Hematopoietic multipotent progenitor cell treated with erythropoietin and hydrocortisone succinate and interleukin-3 and kit ligand, for 4 days (in vitro differentiated cells): ENCODE data around the gene TGFBR3L.

Experiments used
- DNase-seq: peaks from one replicate; pipeline ENCODE4 v3.0.0-alpha.2; 2015

Gene TGFBR3L

DNA sequence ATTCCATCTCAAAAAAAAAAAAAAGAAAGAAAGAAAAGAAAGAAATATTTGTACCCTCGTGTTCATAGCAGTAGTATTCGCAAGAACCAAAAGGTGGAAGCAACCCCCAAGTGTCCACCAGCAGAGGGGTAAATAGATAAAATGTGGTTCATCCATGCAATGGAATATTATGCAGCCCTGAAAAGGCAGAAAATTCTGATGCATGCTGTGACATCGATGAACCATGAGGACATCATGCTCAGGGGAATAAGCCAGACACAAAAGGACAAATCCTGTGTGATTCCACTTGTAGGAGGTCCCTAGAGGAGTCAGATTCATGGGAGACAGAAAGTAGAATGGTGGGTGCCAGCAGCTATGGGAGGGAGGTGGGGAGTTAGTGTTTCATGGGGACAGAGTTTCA is 32.7 kb upstream of the TGFBR3L start:
- no peak for DNase-seq

DNA sequence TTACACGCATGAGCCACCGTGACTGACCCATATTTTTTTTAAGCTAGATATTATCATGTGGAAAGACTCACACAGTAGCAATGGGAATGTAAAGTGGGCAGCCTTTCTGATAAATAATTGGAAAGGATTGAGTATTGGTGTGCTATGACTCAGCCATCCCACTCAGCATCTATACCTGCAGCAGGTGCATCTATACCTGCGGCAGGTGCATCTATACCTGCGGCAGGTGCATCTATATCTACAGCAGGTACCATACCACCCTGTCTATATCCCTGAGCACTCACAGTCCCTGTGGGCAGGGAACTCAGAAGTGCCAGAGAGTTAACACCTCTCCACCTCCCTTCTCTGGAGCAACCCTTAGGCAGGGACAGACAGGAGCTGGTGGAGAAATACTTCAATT is 31.5 kb upstream of the TGFBR3L start:
- DNase-seq = no peak

DNA sequence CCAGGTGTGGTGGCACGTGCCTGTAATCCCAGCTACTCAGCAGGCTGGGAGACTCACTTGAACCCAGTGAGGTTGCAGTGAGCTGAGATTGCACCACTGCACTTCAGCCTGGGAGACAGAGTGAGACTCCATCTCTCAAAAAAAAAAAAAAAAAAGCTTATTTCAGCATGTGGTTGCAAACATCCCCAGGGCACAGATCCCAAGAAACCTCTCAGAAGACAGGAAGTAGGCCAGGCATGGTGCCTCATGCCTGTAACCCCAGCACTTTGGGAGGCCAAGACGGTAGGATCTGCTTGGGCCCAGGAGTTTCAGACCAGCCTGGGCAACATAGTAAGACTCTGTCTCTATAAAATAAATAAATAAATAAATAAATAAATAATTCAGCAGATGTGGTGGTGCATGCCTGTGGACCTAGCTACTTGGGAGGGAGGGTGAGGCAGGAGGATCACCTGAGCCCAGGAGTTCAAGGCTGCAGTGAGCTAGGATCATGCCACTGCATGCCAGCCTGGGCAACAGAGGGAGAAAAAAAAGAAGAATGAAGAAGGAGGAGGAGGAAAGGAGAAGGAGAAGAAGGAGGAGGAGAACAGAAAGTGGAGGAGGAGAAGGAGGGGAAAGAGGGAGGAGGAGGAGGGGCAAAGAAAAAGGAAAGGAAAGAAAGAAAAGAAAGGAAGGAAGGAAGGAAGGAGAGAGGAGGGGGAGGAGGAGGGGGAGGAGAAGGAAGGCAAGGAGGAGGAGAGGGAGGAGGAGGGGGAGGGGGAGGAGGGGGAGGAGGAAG is 30.6 kb upstream of the TGFBR3L start:
- DNase-seq = no peak

DNA sequence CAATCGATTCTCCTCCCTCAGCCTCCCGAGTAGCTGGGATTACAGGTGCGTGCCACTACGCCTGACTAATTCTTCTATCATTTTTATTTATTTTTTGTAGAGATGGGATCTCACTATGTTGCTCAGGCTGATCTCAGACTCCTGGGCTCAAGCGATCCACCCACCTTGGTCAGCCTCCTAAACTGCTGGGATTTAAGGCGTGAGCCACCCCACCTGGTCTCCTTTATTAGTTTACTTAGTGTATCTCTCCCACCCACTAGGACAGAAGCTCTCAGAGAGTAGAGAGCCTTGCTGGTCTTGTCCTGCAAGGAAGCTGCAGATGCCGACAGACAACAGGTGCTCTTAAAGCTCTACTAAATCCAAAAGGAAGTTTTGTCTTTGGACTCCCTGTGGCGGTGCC is 28.8 kb upstream of the TGFBR3L start:
- DNase-seq = no peak

DNA sequence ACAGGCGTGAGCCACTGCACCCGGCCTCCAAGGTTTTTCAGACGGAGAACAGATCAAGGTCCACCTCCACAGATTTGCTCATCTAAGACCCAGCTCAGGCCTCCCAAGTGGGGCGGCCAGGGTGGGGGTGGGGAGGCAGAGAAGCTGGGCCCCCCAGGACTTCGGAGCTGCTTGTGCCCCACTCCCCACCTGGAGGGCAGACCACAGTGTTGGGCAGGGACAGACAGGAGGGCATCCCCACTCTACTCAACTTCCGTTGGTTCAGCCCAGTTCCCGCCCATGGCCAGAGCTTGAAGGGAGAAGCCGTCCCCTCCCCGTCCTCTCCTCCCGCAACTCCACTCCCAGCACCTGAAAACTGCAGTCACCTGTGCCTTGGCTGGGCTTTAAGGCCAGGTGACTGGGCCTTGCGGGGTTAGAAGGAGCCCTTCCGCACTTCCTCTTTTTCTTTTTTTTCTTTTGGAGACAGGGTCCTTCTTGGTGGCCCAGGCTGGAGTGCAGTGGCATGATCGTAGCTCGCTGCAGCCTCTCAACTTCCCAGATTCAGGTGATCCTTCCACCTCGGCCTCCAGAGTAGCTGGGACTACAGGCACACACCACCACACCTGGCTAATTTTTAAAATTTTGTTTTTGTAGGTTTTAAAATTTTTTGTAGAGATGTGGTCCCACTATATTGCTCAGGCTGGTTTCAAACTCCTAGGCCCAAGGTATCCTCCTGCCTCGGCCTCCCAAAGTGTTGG is 27.1 kb upstream of the TGFBR3L start:
- no peak for DNase-seq

DNA sequence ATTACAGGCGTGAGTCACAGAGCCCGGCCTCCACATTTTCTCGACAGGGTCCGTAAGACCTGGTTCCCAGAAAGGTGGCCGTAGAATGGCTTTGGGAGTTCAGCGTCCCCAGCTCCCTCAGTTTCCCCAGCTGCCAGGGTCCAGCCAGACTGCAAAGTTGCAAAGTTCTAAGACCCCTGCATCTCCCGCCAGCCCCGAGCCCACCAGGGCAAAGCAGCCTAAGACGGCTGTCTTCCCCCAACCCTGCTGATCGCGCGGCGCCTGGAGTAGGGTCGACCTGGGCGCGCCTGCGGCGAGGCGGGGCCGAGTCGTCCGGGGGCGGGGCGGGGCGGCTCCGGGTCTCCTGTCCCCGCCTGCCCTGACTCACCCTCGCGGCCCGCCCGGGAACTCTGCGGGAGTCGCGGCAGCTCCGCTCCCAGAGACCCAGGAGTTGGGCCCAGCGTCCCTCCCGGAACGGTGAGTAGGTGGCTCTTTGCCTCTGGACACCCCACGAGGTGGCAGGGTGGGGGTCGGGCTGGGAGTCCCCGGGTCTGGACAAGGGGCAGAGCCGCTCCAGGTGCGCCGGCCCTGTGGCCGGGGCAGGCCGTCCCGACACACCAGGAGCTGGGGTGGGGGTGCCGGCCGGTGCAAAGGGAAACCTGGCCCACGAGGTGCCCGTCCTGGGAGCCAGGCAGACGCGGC is 26.3 kb upstream of the TGFBR3L start, which contains the start of gene LRRC8E:
Gene LRRC8E (plus strand): TSS at position 366 of the 681 bp plus-strand sequence. CDS start 7,094 bp downstream, outside the sequence.
- peak; percentile 74 for DNase-seq

DNA sequence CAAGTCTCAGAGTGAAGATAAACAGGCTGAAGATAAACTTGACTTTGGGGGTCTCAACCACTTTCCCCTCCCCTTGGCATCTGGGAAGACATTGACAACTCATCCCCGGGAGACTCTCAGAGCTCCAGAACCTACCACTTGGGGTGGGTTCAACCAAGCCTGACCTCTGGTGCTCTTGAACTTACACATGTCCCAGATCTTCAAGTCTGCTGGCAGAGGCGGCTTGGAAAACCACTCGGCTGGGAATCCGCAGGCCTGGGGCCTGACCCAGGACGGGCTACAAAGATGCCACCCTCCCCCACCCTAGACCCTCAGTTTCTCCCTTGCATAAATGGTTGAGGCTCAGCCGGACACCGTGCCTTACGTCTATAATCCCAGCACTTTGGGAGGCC is 25.8 kb upstream of the TGFBR3L start:
- no peak for DNase-seq

DNA sequence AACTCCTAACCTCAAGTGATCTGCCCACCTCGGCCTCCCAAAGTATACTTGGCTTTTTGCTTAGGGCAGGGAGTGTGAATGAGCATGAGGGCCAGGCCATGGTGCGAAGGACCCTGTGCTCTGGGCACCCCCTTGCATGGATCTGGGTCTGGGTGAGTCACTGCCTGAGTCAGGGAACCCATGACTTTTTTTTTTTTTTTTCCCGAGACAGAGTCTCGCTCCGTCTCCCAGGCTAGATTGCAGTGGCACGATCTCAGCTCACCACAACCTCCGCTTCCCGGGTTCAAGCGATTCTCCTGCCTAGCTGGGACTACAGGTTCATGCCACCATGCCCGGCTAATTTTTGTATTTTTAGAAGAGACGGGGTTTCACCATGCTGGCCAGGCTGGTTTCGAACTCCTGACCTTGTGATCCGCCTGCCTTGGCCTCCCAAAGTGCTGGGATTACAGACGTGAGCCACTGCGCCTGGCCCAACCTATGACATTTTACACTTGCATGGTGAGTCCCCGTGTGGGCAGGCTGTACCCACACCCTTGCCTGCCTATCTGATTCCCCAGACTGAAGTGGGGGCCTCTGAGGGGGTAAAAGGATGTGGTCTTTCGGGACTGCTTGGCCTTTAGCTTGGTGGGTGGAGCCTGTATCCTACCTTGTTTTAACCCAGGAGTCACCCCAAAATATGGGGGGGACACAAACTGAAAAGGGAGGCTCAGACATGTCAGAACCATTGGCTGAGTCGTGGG is 21.1 kb upstream of the TGFBR3L start:
- DNase-seq = peak; percentile 66

DNA sequence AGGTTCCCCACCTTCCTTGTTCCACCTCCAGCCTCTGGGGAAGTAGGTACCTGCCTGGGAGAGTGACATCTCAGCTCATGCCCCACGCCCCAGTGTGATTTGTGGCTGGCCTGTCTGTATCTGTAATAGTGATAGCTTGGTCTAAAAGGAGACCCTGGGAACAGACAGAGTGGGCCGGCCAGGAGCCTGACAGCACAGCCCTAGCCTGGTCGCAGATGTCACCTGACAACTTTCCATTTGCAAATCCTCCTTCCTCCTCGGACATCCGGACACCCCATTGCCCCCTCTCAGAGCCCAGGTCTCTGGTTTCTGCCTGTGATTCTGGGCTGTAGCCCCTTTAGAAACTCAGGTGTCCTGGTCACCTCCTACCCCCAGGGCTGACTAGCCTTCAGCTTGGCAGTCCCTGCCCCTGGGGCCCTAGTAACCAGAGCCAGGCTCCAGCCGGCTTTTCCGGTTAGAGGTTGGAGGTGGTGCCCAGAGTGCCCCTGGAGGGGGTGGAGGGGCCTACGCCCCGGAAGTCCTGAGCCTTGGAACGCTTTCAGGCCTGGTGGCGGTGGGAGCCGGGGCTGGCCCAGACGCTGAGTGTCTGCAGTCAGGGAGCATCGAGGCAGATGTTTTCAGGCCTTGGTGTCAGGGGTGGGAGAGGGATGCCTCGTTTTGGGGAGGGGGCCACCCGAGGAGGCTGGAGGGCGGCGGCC is 19.9 kb upstream of the TGFBR3L start:
- no peak for DNase-seq

DNA sequence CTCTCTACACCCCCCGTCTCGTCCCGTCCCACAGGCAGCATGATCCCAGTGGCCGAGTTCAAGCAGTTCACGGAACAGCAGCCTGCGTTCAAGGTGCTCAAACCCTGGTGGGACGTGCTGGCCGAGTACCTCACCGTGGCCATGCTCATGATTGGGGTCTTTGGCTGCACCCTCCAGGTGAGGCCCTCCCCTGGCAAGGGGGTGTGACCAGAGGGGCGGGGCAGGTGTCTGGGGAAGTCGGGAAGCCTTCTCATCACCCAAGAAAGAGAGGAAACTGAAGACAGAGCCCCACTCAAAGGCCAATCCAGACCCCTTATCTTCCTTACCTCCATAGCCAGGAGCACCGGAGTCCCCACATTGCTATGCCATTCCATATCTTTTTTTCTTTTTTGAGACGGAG is 19.1 kb upstream of the TGFBR3L start:
- DNase-seq = no peak

DNA sequence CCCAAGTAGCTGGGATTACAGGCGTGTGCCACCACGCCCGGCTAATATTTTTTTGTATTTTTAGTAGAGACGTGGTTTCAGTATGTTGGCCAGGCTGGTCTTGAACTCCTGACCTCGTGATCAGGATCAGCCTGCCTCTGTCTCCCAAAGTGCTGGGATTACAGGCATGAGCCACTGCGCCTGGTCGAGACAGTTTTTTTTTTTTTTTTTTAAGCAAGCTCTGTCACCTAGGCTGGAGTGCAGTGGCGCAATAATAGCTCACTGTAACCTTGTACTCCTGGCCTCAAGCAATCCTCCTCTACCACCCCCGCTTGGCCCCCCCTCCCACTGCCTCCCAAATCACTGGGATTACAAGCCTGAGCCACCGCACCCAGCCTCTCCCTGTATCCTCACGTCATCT is 17.3 kb upstream of the TGFBR3L start:
- DNase-seq = no peak

DNA sequence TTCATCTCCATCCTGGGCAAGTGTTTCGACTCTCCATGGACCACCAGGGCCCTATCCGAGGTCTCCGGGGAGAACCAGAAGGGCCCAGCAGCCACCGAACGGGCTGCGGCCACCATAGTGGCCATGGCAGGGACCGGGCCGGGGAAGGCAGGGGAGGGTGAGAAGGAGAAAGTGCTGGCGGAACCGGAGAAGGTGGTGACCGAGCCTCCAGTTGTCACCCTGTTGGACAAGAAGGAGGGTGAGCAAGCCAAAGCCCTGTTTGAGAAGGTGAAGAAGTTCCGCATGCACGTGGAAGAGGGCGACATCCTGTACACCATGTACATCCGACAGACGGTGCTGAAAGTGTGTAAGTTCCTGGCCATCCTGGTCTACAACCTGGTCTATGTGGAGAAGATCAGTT is 15.7 kb upstream of the TGFBR3L start:
- DNase-seq = no peak

DNA sequence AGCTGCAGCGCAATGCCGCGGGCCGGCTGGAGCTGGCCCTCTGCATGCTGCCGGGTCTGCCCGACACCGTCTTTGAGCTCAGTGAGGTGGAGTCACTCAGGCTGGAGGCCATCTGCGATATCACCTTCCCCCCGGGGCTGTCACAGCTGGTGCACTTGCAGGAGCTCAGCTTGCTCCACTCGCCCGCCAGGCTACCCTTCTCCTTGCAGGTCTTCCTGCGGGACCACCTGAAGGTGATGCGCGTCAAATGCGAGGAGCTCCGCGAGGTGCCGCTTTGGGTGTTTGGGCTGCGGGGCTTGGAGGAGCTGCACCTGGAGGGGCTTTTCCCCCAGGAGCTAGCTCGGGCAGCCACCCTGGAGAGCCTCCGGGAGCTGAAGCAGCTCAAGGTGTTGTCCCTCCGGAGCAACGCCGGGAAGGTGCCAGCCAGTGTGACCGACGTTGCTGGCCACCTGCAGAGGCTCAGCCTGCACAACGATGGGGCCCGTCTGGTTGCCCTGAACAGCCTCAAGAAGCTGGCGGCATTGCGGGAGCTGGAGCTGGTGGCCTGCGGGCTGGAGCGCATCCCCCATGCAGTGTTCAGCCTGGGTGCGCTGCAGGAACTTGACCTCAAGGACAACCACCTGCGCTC is 14.8 kb upstream of the TGFBR3L start:
- DNase-seq = no peak

DNA sequence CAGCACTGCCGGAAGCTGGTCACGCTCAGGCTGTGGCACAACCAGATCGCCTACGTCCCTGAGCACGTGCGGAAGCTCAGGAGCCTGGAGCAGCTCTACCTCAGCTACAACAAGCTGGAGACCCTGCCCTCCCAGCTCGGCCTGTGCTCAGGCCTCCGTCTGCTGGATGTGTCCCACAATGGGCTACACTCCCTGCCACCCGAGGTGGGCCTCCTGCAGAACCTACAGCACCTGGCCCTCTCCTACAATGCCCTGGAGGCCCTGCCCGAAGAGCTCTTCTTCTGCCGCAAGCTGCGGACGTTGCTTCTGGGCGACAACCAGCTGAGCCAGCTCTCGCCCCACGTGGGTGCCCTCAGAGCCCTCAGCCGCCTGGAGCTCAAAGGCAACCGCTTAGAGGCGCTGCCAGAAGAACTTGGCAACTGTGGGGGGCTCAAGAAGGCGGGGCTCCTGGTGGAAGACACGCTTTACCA is 14.2 kb upstream of the TGFBR3L start:
- DNase-seq = no peak

DNA sequence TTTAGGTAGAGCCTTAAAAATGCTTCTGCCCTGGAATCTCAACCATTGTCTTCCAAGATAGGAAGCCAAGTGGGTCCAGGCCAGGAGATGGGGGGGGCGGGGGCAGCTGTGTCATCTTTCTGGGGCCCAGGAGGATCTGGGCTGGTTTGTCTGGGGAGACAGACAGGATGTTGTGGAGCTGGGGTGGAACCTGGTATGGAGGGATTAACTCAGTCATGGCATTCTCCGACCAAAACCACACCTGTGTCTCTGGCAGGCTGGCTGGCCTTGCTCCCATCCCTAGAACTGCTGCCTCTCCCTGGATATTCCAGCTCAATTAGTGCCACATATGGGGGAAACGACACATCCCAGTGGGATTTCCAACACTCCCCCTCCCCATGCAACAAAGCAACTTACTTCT is 13.7 kb upstream of the TGFBR3L start:
- no peak for DNase-seq

DNA sequence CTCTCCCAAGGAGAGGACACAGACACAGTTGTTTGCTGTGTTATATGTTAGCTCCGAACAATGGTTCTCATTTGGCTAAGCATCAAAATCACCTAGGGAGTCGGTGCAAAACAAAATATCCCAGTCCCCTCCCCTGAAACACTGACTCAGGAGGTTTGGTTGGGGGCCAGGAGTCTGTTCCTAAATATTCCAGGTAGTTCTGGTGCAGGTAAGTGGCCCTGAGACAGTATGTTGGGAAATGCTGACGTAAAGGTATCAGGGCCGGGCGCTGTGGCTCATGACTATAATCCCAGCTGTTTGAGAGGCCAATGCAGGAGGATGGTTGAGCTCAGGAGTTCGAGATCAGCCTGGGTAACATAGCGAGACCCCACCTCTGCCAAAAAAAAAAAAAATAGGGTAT is 13.3 kb upstream of the TGFBR3L start:
- DNase-seq = no peak

DNA sequence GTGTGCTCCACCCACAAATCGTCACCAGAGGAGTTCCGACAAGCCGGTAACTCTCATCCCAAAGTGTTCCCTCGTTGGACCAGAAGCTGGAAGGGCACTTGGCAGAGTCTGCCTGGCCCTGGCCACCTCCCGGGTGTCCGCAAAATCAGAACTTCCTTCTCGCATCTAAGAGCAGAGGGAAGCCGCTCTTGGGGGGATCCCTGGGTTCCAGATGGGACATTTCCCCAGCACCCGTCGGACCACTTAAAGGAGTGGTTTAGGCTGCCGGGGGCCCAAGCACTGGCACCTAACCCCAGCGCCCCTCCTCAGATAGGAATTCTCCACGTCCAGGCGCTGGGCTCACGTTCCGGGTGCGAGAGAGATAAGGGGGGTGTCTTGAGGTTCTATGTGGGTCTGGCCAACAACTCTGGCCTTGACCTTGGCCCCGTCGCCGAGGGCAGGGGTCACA is 11.8 kb upstream of the TGFBR3L start:
- no peak for DNase-seq

DNA sequence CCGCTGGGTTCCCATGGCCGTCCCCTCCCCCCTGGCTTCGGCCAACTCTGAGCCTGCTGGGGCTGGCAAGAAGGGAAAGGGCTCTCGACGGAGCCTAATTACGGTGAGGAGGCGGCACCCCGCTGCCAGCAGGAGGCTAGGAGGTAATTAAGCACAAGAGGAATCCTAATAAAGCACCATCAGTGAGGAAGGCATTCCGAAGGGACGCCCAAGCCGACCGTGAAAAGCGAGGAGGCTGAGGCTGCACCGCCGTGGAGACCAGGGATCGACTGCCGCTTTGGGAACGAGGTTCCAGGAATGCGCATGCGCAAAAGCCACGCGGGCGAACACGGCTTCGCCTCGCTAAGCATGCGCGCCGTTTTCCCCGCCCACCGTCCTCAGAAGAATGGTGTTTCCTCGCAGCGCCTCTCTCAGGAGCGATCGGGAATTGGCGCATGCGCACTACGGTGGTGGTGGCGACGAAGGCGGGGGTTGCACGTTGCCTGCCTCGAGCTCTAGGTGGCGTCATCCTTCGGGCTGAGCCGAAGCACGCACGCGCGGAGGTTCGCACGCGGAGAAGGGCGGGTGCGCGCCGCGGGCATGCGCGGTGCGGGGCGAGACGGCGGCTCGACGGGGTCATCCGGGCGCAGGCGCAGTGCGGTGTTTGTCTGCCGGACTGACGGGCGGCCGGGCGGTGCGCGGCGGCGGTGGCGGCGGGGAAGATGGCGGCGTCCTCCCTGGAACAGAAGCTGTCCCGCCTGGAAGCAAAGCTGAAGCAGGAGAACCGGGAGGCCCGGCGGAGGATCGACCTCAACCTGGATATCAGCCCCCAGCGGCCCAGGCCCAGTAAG is 11.2 kb upstream of the TGFBR3L start, which contains the start of gene MAP2K7:
Gene MAP2K7 (plus strand): TSS at position 634 of the 830 bp plus-strand sequence. CDS start 68 bp downstream, at position 702.
- peak; percentile 100 for DNase-seq

DNA sequence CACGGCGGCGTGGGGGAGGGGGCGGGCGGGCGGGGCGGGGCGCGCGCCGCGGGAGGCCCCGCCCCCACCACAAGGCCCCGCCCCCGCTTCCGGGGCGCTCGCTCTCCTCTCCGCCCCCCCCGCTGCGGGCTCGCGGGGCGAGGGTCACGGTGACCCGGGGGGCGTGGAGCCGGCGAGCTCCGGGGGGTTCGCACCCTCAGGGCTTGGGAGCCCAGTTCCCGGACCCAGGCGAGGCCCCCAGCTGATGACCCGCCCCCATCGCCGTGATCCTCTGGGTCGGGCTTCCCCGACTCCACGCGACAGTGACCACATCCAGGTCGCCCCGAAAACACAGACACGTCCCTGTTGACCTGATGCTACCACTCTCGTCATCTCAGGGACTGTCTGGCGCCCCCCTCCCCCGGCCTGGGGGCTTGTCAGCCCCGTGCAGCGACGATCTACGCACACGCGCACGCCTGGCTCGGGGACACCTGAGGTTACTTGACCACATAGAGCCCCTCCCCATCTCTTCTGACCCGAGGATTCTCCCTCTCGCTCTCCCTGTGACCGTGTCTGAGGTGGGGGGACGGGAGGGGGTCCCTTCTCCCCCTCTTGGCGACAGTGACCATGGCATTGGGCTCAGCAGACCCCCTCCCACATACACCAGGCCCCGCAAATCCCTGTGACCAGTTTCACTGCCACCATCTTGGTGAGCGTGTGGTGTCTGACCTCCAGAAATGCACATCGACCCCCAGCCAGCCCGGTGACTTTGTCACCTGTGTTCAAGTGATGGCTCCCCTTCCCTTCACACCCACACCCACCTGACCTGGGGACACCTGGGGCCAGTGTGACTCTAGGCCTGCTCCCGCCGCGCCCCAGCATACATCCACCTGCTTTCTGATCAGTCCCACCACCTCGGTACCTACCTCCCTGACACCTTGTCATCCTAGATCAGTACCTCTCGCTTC is 10.3 kb upstream of the TGFBR3L start:
- DNase-seq = peak; percentile 44
